Body of pancreas (tissue), 4 donors: Measurements from ENCODE around the gene SEZ6L. TPM values are rescaled to one million over a fixed set of nuclear protein-coding genes. Genes with fewer than 3 reads are reported as not detected.

ENCODE experiments used
- ATAC-seq: fragments of 150-250 bp; one replicate; pipeline ENCODE4 v1.9.1; 2016
- DNase-seq, 4 donors: peaks; one replicate each; pipeline ENCODE4 v3.0.0-alpha.2; 2019
- H3K27ac ChIP-seq, 4 donors: fragments of 200-600 bp; sonication (generic); 1 replicate in 3 of 4; 2 replicates in 1 of 4; pipeline versions ENCODE4 v1.5.1 to v1.6.1; 2016 to 2019; ENCODE audit warnings: mild to moderate bottlenecking in 1 of 4, mixed read lengths in 1 of 4, moderate library complexity in 1 of 4
- H3K27me3 ChIP-seq, 2 donors: fragments of 200-600 bp; sonication (generic); one replicate each; pipeline ENCODE4 v1.6.0; 2016; ENCODE audit warnings: mild to moderate bottlenecking in 1 of 2
- H3K36me3 ChIP-seq, 2 donors: fragments of 200-600 bp; sonication (generic); replicated peaks in 1 of 2; 2 replicates each; pipeline ENCODE4 v1.5.1; 2016; ENCODE audit warnings: low read depth in 2 of 2; ENCODE audit not compliant: insufficient read depth in 1 of 2
- H3K4me1 ChIP-seq: fragments of 200-600 bp; sonication (generic); one replicate; pipeline ENCODE4 v1.6.0; 2016
- H3K4me3 ChIP-seq, 2 donors: fragments of 200-600 bp; sonication (generic); 1 replicate in 1 of 2; 2 replicates in 1 of 2; pipeline ENCODE4 v1.5.1; 2016 to 2019
- H3K9me3 ChIP-seq, 3 donors: fragments of 200-600 bp; sonication (generic); 1 replicate in 2 of 3; 2 replicates in 1 of 3; pipeline ENCODE4 v1.5.1; 2016
- POLR2A ChIP-seq, 3 donors: fragments of 450-650 bp; IDR thresholded peaks; one replicate each; pipeline ENCODE4 v1.6.1; 2016; ENCODE audit warnings: antibody characterized with exemption in 3 of 3, mild to moderate bottlenecking in 2 of 3
- WGBS, 2 donors: methylation state at CpG; one replicate each; pipeline ENCODE4 v1.1.5; 2017; 5-methylcytosine and 5-hydroxymethylcytosine counted together
- intact Hi-C: fragments of 100-400 bp; cut with DNase I; formaldehyde crosslinking; loops from one replicate; pipeline ENCODE4 v1.15.1; 2023
- total RNA-seq, 2 donors: library from RNA; depleted of rRNA; stranded (reverse); fragments of >200 nt; gene quantifications; one replicate each; pipeline ENCODE4 v1.1.0, GENCODE V29; 2016
- TF ChIP-seq, protein P1 (sequence below), 7 experiments: fragments of 450-650 bp in 4 of 7; fragments of 200-600 bp in 3 of 7; sonication (generic) in 3 of 7; IDR thresholded peaks; one replicate each; pipeline ENCODE4 v1.5.1; 2016 to 2019; ENCODE audit warnings: antibody characterized with exemption in 7 of 7

Gene SEZ6L
- total RNA-seq, 2 donors from 2014 or later = 0.33 to 0.52 TPM

DNA sequence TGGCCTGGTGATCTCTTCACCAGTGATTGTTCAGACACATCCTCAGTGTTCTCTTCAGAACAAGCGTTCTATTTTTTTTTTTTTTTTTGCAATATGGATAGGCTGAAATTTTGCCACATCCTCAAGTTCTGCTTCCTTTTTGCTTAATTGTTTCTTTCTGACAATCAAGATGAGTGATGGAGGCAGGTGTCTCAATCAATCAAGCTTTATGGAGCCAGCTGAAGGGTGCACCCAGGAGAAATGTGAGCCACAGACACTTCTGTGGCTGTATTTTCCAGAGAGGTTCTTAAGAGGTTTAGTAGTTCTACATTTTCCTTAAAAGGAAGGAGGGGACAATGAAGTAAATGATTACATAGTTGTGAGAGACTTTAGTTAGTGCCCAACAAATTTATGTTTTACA is 215.9 kb downstream of the SEZ6L start:
- Histone ChIP-seq H3K27ac (no peak overlapping the region), H3K27me3 (no peaks in the 10 kb centered on the region), H3K36me3 (no peaks in the 10 kb centered on the region), H3K4me3 (no peak overlapping the region), H3K4me1 (no peaks in the 10 kb centered on the region), H3K9me3 (no peaks in the 10 kb centered on the region)
- DNase-seq = no peak
- ATAC-seq = no peak
- TF ChIP-seq, protein P1, sequence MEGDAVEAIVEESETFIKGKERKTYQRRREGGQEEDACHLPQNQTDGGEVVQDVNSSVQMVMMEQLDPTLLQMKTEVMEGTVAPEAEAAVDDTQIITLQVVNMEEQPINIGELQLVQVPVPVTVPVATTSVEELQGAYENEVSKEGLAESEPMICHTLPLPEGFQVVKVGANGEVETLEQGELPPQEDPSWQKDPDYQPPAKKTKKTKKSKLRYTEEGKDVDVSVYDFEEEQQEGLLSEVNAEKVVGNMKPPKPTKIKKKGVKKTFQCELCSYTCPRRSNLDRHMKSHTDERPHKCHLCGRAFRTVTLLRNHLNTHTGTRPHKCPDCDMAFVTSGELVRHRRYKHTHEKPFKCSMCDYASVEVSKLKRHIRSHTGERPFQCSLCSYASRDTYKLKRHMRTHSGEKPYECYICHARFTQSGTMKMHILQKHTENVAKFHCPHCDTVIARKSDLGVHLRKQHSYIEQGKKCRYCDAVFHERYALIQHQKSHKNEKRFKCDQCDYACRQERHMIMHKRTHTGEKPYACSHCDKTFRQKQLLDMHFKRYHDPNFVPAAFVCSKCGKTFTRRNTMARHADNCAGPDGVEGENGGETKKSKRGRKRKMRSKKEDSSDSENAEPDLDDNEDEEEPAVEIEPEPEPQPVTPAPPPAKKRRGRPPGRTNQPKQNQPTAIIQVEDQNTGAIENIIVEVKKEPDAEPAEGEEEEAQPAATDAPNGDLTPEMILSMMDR (IDR thresholded peaks at IDR 0.05) = no peak
- TF ChIP-seq POLR2A (IDR thresholded peaks at IDR 0.05) = no peak
- 47 to 59% methylated on average over 1 of the region's 1 CpG for WGBS, 2 donors
- intact Hi-C loops = no loop called here

DNA sequence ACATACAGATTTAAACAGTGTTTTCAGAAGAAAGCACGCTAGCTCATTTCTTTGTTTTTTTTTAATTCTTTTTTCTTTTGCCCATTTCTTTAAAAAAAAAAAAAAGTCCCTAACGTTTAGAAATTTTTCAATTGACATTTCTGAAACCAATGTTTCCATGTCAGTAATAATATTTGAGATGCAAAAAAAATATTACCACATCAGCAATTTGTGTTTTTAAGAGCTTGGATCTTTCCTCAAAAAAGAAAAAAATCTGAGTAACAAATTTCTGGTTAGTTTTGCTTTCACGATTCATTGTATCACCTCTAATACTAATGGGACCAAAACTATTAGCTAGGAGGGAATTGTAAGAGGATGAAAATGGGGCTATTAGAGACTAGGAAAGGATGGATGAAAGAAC is 219.9 kb downstream of the SEZ6L start:
- no peaks in the 10 kb centered on the region for H3K4me1 ChIP-seq
- no peaks in the 10 kb centered on the region for H3K27me3 ChIP-seq

DNA sequence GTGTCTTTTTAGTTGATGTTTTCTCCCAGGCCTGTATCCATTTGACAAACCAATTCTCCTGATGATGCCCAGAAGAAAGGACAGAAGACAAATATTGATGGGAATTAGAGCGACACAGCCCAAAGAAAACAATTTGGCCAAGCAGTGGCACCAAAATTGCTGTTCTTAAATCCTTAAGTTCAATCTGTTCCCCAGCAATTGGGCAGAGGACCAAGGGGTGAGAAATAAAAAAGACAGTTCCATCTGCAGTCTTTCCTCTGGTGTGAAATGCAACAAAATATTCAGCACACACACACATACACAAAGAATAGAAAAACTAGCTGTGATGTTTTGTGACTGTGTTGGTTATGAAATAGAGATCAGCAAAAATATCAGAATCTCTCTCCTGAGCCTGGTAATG is 221.8 kb downstream of the SEZ6L start:
- ATAC-seq (no peak), DNase-seq (no peak)
- Histone ChIP-seq H3K9me3 (no peaks in the 10 kb centered on the region), H3K36me3 (no peaks in the 10 kb centered on the region), H3K27me3 (no peaks in the 10 kb centered on the region), H3K4me1 (no peaks in the 10 kb centered on the region), H3K4me3 (no peak overlapping the region), H3K27ac (no peak overlapping the region)
- TF ChIP-seq, protein P1 (IDR thresholded peaks at IDR 0.05) = no peak
- TF ChIP-seq POLR2A (IDR thresholded peaks at IDR 0.05) = no peak
- 88 to 91% methylated on average over 1 of the region's 1 CpG for WGBS, 2 donors
- intact Hi-C loops = no loop called here

More for the DNA sequence above, 219.9 kb downstream of the SEZ6L start:
- Histone ChIP-seq H3K36me3 (no peaks in the 10 kb centered on the region), H3K4me3 (no peak overlapping the region), H3K27ac (no peak overlapping the region), H3K9me3 (no peaks in the 10 kb centered on the region)
- TF ChIP-seq POLR2A (IDR thresholded peaks at IDR 0.05) = no peak
- TF ChIP-seq, protein P1 (IDR thresholded peaks at IDR 0.05) = no peak
- 61 to 65% methylated on average over 3 of the region's 3 CpGs for WGBS, 2 donors
- intact Hi-C loops = no loop called here
- no peak for ATAC-seq
- DNase-seq = no peak

DNA sequence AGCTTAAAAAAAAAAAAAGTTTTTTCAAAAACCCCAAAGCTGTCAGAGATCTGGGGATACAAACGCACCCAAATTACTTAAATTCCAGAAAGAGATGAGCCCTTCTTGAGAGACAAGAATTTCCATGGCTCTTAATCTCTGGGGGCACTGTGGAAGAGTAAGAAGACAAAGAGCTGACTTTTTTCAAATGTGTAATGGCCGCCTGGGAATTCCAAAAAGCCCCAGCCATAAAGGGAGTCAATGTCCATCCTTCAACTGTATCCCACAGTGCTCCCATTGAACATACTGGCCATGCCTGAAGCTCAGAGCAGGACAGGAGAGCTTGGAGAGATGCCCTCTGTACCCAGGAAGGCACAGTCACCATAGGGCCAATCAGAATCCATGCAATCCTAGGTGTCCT is 222.4 kb downstream of the SEZ6L start:
- no peak for TF ChIP-seq POLR2A (IDR thresholded peaks at IDR 0.05)
- TF ChIP-seq, protein P1 (IDR thresholded peaks at IDR 0.05) = no peak
- no peak overlapping the region for H3K27ac ChIP-seq
- no peak for ATAC-seq
- intact Hi-C loops = no loop called here
- H3K36me3 ChIP-seq = no peaks in the 10 kb centered on the region
- 70 to 79% methylated on average over 2 of the region's 2 CpGs for WGBS, 2 donors
- no peaks in the 10 kb centered on the region for H3K9me3 ChIP-seq
- no peak overlapping the region for H3K4me3 ChIP-seq
- H3K27me3 ChIP-seq = no peaks in the 10 kb centered on the region
- DNase-seq = no peak
- H3K4me1 ChIP-seq = no peaks in the 10 kb centered on the region

DNA sequence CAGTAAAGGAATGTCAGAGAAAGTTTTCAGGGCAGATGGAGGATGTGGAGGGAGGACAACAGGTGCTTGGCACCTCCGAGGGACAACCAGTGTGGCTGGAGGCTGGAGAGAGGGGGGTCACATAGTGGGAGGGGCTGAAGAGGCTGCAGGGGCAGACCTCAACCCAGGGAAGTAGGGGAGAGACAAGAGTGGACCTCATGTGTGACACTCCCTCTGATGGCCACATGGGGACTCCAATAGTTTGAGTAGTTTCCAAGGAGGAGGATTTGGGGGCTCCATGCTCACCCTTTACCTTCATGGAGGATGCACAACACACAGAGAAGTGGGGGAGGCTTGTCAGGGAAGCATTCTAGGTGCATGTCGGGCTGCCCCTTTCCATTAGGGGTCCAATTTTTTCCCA is 224.7 kb downstream of the SEZ6L start:
- TF ChIP-seq POLR2A (IDR thresholded peaks at IDR 0.05) = no peak
- TF ChIP-seq, protein P1 (IDR thresholded peaks at IDR 0.05) = no peak
- WGBS, 2 donors = 42 to 52% methylated on average over 2 of the region's 2 CpGs
- H3K4me1 ChIP-seq = no peaks in the 10 kb centered on the region
- no peak overlapping the region for H3K27ac ChIP-seq
- intact Hi-C loops = no loop called here
- no peak for ATAC-seq
- H3K4me3 ChIP-seq = no peak overlapping the region
- no peaks in the 10 kb centered on the region for H3K9me3 ChIP-seq
- H3K27me3 ChIP-seq = no peaks in the 10 kb centered on the region
- DNase-seq = no peak
- H3K36me3 ChIP-seq = no peaks in the 10 kb centered on the region
